KG1 (cell line): ENCODE data around the gene MMP14.

Experiments
- DNase-seq: peaks from one replicate; lab custom pipeline; 2025; lab: John Stamatoyannopoulos, UW

The MMP14 gene

DNA sequence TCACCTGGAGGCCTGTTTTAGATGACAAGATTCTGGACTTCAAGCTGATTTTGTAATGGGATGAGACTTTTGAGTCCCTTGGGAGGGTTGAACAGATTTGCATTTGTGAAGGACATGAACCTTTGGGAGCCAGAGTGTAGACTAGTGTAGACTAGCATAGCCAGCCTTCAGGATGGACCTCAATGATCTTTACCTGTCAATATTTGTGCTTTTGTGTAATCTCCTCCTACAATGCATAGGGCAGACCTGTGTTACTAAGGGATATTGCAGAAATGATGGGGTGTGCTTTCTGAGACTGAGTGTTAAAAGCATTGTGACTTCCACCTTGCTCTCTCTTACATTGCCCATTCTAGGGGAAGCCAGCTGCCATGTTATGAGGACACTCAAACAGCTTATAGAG, 25.3 kb downstream of the MMP14 start:
- DNase-seq, result no peak

DNA sequence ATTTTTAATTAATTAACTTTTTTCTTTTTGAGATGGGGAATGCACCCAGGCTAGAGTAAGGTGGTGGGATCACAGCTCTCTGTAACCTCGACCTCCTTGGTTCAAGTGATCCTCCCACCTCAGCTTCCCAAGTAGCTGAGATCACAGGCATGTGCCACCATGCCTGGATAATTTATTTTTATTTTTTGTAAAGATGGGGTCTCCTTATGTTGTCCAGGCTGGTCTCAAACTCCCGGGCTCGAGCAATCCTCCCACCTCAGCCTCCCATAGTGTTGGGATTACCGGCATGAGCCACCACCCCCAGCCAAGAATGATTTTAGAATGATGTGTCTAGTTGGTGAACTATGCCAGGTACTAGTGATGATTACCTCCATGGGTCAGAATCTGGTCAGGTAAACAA, 28.6 kb downstream of the MMP14 start:
- no peak for DNase-seq

DNA sequence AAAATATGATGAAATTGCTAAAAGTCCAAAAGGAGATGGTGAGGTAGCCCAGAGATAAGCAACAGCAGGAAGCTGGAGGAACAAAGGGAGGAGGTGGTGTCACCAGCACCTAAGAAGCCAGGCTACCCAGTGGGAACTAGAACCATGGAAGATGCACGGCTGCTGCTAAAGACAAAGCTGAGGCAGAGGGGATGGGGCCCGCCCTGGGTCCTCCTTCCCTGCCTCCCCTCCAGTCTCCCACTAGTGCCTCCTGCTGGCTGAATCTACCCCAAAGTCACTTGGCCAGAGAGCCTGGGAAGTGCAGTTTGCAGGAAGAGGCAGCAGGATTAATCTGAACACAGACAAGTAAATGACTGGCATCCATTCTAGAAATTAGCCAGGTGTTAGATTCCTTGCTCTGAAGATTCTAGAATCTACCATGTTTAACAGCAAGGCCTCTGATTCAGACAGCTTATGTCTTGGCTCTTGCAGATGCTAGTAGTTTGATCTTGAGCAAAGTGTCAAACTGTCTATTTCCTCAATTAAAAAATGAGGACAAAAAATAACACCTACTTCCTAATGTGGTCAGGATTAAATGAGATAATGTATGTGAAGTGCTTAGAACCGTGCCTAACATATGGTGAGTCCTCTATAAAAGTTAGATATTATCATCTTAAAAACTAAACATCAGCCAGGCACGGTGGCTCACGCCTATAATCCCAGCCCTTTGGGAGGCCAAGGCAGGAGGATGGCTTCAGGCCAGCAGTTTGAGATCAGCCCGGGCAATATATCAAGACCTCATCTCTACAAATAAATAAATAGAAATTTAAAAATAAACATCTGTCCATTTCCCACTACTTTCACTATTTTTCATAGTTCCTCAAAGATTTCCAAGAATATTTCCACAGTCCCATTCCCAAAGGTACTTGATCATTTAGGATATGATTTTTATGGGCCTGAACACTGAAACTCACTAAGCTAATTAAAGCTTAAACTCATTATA, 29.3 kb downstream of the MMP14 start:
- no peak for DNase-seq

DNA sequence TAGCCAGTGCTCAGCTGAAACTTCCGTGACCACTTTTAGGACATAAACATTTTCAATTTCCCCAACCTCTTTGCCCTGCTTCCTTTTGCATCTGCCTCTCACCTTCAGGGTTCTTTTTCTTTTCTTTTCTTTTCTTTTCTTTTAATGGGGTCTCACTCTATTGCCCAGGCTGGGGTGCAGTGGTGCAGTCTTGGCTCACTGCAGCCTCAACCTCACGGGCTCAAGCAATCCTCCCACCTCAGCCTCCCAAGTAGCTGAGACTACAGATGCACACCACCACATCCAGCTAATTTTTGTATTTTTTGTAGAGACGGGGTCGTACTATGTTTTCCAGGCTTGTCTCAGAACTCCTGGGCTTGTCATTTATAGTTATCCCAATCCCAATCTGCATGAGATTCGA, 30.5 kb downstream of the MMP14 start:
- no peak for DNase-seq

DNA sequence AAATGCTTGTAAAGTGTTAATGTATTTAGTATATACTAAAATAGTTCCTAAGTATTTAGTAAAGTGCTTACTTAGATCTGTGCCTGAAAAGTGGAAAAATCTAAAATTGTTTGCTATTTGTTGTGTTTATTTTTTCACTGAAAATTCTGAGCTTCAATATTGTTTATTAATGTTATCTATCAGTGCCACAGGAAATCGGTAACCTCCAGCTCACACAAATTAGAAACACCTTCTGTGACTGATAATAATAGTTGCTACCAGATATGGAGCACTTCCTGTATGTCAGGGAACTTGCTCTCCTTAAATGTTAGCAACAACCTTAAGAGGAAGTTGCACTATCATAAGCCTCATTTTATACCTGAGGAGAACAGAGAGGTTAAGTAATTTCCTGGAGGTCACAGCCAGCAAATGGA, 34.4 kb downstream of the MMP14 start:
- no peak for DNase-seq

DNA sequence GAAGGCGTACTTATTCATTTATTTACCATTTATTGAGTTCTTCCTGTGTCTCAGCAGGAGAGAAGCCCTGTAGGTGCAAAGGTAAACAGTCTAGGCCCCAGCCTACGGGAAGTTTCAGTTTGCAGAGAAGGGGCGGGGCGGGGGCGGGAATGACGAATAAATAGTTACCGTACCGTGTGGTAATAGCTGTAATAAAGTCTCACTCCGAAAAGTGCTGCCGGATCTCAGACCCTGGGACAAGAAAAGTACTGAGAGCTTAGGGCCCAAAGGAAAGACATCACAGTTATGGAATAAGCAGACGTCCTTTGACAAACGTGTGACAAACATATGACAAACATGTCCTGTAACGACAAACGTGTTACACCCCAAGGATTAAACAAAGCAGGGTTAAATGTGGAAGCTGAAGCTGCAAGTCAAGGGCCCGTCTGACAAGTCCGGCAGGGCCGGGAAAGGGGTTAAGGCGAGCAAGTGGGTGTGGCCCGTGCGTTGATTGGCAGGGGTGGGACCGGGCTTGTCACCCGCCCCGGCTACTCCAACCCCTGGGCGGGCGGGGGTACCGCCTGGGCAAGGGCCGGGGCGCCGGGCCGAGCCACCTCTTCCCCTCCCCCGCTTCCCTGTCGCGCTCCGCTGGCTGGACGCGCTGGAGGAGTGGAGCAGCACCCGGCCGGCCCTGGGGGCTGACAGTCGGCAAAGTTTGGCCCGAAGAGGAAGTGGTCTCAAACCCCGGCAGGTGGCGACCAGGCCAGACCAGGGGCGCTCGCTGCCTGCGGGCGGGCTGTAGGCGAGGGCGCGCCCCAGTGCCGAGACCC, 35.0 kb downstream of the MMP14 start, which contains the start of gene LRP10:
LRP10 (plus strand) TSS at position 517 of the 809 bp plus-strand sequence. CDS start 564 bp downstream, outside the sequence.
- DNase-seq, result peak; percentile 86

DNA sequence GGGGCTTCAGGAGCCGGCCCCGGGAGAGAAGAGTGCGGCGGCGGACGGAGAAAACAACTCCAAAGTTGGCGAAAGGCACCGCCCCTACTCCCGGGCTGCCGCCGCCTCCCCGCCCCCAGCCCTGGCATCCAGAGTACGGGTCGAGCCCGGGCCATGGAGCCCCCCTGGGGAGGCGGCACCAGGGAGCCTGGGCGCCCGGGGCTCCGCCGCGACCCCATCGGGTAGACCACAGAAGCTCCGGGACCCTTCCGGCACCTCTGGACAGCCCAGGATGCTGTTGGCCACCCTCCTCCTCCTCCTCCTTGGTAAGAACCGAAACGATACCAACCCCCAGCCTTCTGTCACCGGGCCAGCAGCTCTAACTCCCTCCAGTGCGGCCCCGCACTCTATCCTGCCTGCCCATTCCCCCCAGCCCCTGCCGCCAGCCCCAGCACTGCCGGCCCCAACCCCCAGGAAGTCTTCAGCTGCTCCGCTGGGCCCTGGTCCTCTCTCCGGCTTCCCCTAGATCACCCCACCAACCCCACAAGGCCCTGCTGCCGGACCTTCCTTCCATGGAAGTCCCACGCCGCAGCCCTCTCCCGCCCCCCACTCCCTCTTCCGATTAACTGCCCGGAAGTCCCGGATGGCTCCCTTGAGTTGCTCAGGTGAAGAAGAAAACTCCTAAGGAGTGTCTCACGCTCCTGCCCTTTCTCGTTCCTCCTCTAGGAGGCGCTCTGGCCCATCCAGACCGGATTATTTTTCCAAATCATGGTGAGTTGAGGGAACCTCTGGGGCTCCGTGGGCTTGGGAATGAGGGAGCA, 35.8 kb downstream of the MMP14 start:
- DNase-seq, result peak; percentile 59

DNA sequence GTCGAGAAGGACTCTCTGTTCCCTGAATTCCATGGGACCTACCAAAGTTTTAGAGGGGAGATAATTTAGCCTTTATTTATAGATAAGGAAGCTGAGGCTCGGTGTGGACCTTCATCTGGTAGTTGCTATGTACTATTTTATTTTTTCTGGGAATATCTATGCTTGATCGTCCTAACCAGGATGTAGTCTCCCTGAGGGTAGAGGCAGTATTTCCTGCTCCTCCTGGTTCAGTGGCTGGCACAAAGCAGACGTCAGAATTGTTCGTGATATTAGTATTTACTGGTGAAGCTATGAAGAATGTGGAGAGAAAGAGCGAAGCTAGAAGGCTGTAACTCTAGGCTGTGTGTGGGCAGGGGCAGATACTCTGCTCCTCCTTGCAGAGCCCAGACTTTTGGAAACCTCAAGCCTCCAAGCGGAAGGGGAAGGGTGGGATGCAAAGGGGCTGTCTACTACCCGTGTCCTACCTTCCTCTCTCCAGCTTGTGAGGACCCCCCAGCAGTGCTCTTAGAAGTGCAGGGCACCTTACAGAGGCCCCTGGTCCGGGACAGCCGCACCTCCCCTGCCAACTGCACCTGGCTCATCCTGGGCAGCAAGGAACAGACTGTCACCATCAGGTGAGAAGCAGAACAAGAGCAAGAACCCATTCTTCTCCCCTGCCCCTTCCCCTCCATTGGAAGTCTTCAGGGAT, 36.6 kb downstream of the MMP14 start:
- DNase-seq, result no peak

DNA sequence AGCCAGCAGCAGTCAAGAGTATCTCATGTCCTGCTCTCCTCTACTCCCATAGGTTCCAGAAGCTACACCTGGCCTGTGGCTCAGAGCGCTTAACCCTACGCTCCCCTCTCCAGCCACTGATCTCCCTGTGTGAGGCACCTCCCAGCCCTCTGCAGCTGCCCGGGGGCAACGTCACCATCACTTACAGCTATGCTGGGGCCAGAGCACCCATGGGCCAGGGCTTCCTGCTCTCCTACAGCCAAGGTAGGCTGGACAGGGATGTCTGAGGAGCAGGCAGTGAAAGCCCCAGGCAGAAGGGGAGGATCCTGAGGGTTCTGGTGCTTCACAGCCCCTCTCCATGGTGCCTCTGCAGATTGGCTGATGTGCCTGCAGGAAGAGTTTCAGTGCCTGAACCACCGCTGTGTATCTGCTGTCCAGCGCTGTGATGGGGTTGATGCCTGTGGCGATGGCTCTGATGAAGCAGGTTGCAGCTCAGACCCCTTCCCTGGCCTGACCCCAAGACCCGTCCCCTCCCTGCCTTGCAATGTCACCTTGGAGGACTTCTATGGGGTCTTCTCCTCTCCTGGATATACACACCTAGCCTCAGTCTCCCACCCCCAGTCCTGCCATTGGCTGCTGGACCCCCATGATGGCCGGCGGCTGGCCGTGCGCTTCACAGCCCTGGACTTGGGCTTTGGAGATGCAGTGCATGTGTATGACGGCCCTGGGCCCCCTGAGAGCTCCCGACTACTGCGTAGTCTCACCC, 38.8 kb downstream of the MMP14 start:
- DNase-seq, result no peak

DNA sequence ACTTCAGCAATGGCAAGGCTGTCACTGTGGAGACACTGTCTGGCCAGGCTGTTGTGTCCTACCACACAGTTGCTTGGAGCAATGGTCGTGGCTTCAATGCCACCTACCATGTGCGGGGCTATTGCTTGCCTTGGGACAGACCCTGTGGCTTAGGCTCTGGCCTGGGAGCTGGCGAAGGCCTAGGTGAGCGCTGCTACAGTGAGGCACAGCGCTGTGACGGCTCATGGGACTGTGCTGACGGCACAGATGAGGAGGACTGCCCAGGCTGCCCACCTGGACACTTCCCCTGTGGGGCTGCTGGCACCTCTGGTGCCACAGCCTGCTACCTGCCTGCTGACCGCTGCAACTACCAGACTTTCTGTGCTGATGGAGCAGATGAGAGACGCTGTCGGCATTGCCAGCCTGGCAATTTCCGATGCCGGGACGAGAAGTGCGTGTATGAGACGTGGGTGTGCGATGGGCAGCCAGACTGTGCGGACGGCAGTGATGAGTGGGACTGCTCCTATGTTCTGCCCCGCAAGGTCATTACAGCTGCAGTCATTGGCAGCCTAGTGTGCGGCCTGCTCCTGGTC, 39.4 kb downstream of the MMP14 start:
- no peak for DNase-seq

DNA sequence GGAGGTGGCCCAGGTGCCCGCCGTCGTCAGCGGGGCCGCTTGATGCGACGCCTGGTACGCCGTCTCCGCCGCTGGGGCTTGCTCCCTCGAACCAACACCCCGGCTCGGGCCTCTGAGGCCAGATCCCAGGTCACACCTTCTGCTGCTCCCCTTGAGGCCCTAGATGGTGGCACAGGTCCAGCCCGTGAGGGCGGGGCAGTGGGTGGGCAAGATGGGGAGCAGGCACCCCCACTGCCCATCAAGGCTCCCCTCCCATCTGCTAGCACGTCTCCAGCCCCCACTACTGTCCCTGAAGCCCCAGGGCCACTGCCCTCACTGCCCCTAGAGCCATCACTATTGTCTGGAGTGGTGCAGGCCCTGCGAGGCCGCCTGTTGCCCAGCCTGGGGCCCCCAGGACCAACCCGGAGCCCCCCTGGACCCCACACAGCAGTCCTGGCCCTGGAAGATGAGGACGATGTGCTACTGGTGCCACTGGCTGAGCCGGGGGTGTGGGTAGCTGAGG, 40.7 kb downstream of the MMP14 start:
- no peak for DNase-seq

DNA sequence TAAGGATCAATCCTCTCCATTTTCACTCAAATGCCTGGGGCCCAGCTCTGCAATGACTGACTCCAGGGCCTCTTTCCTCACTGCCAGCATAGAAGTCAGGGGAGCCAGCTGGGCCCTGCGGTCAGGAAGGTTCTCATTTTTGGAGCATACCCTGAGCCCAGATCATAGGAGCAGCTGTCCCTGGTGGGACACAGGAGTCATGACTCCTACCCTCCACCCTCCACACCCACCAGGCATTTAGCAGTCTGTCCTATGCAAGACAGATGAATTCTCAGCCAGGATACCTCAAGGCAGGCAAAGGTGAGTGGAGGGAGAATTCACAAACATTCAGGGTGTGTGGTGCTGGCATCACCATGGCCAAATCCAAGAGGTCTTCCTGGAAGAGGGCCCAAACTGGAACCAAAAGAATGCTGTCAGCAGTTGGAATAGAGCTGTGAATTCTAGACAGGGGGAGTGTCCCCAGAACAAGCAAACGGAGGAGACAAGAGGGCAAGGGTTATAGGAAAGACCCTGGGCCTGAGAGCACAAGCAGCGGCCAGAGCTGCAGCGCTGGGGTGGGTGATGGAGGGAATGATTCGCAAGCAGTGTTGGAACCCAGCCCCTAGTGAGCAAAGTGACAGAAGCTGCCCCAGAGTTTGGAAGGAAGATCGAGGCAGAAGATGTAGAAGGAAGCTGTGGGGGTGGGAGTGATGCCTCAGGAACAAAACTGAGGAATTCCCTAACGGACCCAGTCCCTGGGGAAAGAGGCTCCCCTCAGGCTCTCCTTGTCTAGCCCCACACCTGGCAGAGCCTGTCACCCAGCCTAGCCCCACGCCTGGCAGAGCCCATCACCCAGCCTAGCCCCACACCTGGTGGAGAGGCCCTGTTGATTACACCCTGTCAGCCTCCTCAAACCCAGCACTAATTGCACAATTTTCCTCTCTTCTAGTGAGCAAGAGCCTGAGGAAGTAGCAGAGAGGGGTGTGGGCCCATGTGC, 42.2 kb downstream of the MMP14 start:
- no peak for DNase-seq

DNA sequence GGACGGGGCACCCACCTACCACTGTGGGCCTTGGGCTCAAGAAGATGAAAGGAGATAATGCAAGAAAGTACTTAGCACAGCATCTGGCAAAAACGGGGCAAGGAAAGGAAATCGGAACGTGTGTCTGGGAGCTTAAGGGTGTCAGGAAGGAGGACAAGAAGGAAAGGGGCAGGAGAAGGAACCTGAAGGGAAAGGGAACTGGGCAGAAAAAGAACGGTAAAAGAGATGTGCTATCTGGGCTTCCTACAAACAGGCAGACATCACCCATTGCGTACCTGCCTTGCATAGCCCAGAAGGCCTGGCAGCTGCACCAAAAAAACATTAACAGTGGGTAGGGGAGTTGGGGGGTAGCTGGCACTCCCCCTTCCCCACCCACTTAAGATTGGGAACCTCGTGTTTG, 45.7 kb downstream of the MMP14 start:
- DNase-seq, result no peak

DNA sequence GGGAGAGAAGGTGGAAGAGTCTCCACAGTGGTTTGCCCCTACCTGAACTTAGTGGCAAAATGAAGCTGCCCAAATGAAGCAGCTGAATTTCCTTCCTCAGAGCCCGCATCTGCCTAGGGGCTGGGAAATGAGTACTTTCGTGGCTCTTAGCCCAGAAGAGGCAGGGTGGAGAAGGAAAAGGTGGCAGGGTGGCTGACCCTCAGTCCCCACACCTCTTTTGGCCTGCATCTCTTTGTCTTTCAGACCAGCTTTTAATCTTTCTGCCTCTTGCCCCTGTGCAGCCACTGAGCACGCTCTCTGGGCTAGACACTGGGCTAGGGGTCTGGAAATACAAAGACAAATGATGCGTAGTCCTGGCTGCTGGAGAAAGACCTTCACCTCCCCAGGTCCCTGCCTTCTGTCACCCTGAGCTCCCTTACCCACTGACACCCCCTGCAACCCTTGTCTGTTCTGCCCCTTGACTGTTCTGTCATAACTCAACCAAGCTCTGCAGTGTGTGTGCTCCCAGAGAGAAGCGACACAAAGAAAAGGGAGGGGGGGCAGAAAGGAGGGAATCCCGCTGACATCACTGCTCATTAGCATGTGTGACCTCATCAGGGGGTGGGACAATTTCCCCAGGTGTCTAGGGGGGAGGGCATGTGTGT, 46.3 kb downstream of the MMP14 start:
- DNase-seq, result no peak

DNA sequence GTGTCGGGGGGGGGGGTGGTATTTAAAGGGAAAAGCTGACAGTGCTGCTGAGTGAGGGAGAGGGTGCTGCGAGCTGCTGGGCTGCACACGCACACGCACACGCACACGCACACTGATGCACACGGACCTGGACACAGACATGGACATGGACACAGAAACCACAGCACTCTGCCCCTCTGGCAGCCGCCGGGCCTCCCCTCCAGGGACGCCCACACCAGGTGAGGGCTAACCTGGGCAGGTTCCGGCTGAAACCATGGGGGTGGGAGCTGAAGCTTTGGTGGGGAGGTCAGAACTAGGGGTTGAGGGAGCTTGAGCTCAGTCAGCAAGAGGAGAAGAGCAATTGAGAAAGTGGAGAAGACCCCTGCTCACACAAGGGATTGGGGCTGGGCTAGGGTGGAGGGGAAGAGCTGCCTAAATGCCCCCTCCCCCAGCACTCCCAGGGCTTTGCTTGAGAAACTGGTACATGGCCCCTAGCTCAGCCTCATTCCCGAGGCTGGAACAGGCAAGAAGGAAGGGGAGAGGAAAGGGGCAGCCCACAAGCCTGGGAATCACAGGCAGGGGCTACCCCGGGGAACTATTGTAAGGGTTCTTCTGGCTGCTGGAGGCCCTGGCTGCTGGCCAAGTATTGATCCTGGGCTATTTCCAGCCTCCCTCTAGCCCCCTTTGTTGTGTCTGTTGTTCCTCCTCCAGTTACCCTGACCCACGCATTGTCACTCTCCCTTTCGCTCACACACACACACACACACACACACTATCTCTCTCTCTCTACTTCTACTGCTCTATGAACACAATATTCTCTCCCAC, 47.0 kb downstream of the MMP14 start, which contains the start of gene REM2:
REM2 (plus strand) TSS at position 50 of the 804 bp plus-strand sequence; CDS start at position 116, 66 bp downstream.
- DNase-seq, result no peak

DNA sequence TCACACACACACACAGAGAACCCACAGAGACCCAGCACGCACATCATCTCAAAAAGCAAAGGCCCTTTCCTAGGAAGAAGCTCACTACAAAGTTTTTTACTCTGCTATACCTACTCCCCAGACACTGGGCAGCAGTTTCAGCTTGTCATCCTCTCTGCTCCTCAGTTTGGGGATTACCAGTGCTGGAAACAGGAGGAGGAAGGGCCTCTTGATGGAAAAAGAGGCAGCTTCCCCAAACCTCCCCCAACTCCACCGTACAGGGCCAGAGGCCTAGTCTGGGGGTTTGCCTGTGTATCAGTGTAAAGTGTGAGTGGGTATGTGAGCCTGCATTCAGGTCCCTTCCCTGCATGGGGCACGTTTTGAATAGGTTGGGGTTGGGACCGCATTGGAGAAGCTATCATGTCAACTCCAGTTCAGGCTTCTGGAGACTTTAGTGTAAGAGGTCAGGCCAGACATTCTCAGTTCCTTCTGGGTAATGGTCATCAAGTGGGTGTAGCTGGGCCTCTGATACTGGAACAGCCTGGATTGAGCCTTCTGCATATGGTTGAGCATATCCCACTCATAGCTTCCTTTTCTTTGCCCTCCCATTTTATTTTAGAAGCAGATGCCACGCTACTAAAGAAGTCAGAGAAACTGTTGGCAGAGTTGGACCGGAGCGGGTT, 47.8 kb downstream of the MMP14 start:
- no peak for DNase-seq
